ENCODE measurements around the gene S1PR3. TPM values are rescaled to one million over a fixed set of nuclear protein-coding genes. Genes with fewer than 3 reads are reported as not detected.

The S1PR3 gene
- 85.7 to 98.5 TPM (median 95.8 TPM) in 5 replicates for total RNA-seq (2022; extraction: Qiagen RNA extraction)

GRCh38 chr9:88991066-88992034 lies at the start of gene S1PR3:
S1PR3 (plus strand) TSS chr9:88991468; CDS start chr9:89001201, 9,733 bp downstream.

Other genes with a start within 250 kb of the S1PR3 start
- 0.22 to 0.51 TPM (median 0.24 TPM) in 5 replicates for gene SHC3, start 187.3 kb downstream of the S1PR3 start, total RNA-seq (2022; extraction: Qiagen RNA extraction)

All from A549 treated with Hydrocortisone at 1 μM for 4 hours (cell line).